ENCODE results near the gene STRBP. TPM values are rescaled to one million over a fixed set of nuclear protein-coding genes. Genes with fewer than 3 reads are reported as not detected.

STRBP gene
- total and polyA plus RNA-seq, 9 of the 15 experiments (the other 6 are each of a cell fraction or from before 2014, with no cell fraction given): 27.7 to 84.0 (median 70.2) TPM

DNA sequence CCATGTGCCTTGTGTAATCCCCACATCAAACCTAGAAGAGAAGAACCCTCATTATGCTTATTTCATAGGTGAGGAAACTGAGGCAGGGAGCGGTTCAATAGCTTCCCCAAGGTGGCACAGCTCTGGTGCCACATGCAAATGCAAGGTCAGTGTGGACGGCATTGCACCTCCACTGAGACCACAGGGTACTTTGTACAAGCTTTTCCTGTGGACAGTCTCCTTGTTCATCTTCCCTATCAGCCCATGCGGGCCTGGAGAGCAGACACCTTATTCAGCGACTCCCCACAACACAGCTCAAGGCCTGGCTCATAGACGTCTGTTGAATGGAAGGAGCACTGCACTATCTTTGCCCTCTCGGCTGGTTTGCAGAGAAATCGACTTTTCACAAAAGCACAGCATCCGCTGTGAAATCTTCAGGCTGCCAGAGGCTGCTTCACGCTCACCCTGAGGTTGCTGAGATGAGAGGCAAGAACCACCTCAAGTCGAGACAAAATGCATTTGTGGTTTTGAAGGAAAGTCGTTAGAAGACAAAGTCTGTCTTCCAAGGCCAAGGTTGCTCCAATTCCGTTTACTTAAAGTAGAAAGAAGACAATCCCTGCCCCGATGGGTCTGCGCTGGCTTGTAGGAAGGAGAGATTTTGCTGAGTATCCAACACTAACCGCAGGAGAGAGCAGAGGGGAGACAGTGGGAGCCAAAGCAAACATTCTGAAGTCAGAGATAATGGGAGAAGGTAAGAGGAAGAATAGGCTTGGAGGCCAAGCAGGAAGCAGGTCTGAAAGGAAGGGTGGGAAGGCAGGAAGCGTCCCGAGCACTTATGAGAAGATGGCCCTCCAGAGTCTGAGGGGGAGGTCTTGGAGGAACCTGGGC lies 34.2 kb upstream of the STRBP start (continued):
- no peak for TF ChIP-seq SRSF3 (IDR thresholded peaks at IDR 0.05; ENCODE audit: insufficient read depth, low read length)
- TF ChIP-seq ZNF695 (CRISPR knock-in tag; IDR thresholded peaks at IDR 0.05): no peak
- TF ChIP-seq ZZZ3 (IDR thresholded peaks at IDR 0.05): no peak
- TF ChIP-seq NFRKB (IDR thresholded peaks at IDR 0.05; ENCODE audit: low read depth): 0 out of 2 replicates have a peak, but pooled peaks have one; percentile 35
- TF ChIP-seq CEBPG (CRISPR knock-in tag; IDR thresholded peaks at IDR 0.05): peak; percentile 9; the same call in 1 of the 2 replicates
- no peak for TF ChIP-seq CEBPG (tag; conservative IDR thresholded peaks at IDR 0.05 in 1 of 2, IDR thresholded peaks at IDR 0.05 in 1 of 2)
- no peak for TF ChIP-seq FOXK1 (CRISPR knock-in tag; IDR thresholded peaks at IDR 0.05; ENCODE audit: borderline replicate concordance)
- no peak; a peak in 1 of 4 replicates for TF ChIP-seq FOXK2 (conservative IDR thresholded peaks at IDR 0.05 in 1 of 2, IDR thresholded peaks at IDR 0.05 in 1 of 2; ENCODE audit: low read depth in 2 of 2)
- no peak for TF ChIP-seq ZNF24 (IDR thresholded peaks at IDR 0.05)
- TF ChIP-seq ZNF212 (CRISPR knock-in tag; IDR thresholded peaks at IDR 0.05): no peak
- TF ChIP-seq CREM (IDR thresholded peaks at IDR 0.05; ENCODE audit: low read depth): no peak
- TF ChIP-seq PTRF (tag; IDR thresholded peaks at IDR 0.05): no peak
- TF ChIP-seq ZNF174 (CRISPR knock-in tag; IDR thresholded peaks at IDR 0.05): no peak
- TF ChIP-seq MEF2D (tag; conservative IDR thresholded peaks at IDR 0.05; ENCODE audit: low read depth): no peak
- TF ChIP-seq ZNF76 (CRISPR knock-in tag; IDR thresholded peaks at IDR 0.05; ENCODE audit: borderline replicate concordance): no peak
- no peak for TF ChIP-seq POU5F1 (IDR thresholded peaks at IDR 0.05; ENCODE audit: borderline replicate concordance, low read depth, low read length, partially characterized antibody)
- TF ChIP-seq SRSF9 (IDR thresholded peaks at IDR 0.05; ENCODE audit: borderline replicate concordance, low read depth, low read length): no peak
- TF ChIP-seq, protein P1, sequence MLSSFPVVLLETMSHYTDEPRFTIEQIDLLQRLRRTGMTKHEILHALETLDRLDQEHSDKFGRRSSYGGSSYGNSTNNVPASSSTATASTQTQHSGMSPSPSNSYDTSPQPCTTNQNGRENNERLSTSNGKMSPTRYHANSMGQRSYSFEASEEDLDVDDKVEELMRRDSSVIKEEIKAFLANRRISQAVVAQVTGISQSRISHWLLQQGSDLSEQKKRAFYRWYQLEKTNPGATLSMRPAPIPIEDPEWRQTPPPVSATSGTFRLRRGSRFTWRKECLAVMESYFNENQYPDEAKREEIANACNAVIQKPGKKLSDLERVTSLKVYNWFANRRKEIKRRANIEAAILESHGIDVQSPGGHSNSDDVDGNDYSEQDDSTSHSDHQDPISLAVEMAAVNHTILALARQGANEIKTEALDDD (IDR thresholded peaks at IDR 0.05): no peak
- TF ChIP-seq JUND (IDR thresholded peaks at IDR 0.05; ENCODE audit: borderline replicate concordance, low read depth, low read length): peak; percentile 30; the same call in 1 of the 2 replicates
- peak; percentile 51; the same call in 1 of the 3 replicates for TF ChIP-seq JUND (tag; IDR thresholded peaks at IDR 0.05; ENCODE audit: borderline replicate concordance, low read depth, low read length)
- TF ChIP-seq RBM15 (IDR thresholded peaks at IDR 0.05; ENCODE audit: insufficient read depth, low read length): no peak
- TF ChIP-seq, protein P2, sequence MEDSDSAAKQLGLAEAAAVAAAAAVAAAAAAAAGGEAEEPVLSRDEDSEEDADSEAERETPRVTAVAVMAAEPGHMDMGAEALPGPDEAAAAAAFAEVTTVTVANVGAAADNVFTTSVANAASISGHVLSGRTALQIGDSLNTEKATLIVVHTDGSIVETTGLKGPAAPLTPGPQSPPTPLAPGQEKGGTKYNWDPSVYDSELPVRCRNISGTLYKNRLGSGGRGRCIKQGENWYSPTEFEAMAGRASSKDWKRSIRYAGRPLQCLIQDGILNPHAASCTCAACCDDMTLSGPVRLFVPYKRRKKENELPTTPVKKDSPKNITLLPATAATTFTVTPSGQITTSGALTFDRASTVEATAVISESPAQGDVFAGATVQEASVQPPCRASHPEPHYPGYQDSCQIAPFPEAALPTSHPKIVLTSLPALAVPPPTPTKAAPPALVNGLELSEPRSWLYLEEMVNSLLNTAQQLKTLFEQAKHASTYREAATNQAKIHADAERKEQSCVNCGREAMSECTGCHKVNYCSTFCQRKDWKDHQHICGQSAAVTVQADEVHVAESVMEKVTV (CRISPR knock-in tag; IDR thresholded peaks at IDR 0.05): no peak
- peak; percentile 80 for TF ChIP-seq SMARCA4 (IDR thresholded peaks at IDR 0.05)
- TF ChIP-seq KDM1A (IDR thresholded peaks at IDR 0.05): no peak
- TF ChIP-seq ZNF354B (CRISPR knock-in tag; IDR thresholded peaks at IDR 0.05): no peak

Data from K562 (cell line).